RKO (cell line): ENCODE data around the gene KXD1.
"Not testable (repeated sequence)": the region's sequence is repeated elsewhere in the genome, so short reads cannot be mapped to it uniquely, and the experiment has no call there.

Experiments
- DNase-seq: peaks from one replicate; pipeline ENCODE4 v3.0.0-alpha.2; 2016; ENCODE audit warnings: low spot score

KXD1 gene

DNA sequence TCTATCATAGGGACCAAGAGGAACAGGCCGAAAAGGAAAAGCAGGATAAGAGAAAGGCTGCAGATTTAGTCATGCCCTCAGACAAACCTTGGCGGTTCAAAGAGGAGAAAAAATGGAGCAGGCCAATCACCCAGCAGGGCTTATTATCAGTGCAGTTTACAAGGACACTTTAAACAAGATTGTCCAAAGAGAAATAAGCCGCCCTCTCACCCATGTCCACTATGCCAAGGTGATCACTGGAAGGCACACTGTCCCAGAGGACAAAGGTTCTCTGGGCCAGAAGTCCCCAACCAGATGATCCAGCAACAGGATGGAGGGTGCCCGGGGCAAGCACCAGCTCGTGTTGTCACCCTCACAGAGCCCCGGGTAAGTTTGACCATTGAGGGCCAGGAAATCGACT is 22.6 kb downstream of the KXD1 start:
- DNase-seq = no peak

DNA sequence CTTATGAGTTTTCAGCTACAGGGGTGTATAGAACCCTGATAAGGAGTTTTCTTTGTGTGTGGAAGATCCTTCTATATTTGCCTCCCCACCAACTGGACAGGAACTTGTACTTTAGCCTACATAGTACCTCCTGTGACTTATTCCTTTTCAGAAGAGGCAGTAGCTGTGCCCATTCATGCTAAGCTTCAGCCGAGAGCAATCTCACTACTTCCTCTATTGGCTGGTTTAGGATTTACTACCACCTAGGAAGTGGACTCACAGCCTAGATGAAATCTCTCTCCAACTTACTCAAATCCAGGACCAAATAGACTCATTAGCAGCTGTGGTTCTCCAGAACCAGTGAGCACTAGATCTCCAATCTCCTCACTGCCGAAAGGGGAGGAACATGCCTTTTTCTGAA is 28.6 kb downstream of the KXD1 start:
- peak; percentile 44 for DNase-seq

- DNase-seq = no peak
Measured at GRCh38 chr19:18587561-18587960, 29.9 kb downstream of the KXD1 start.

DNA sequence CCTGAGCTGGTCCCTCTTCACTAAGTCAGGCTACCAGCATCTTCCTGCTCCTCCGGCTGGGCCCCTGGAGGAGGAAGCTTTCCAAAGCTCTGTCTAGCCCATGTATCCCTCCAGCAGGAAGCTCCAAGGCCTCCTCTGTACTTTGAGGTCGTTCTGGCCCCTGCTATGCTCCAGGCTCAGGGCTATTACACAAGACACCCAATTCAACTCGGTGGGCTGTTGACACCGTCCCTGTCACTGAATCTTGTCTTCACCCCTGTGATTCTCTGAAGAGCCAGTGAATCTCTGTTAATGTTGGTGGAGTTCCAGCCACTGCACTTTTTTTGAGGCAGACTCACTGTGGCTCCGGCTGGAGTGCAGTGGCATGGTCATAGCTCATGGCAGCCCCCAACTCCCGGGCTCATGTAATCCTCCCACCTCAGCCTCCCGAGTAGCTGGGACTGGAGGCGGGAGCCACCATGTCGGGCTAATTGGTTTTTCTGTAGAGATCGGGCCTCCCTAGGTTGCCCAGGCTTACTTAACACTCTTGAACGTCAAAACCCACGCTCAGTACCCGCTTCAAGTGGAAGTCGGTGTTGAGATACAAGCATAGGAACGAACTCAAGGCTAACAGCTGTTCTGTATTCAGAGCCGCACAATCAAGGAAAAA is 30.4 kb downstream of the KXD1 start:
- no peak for DNase-seq

DNA sequence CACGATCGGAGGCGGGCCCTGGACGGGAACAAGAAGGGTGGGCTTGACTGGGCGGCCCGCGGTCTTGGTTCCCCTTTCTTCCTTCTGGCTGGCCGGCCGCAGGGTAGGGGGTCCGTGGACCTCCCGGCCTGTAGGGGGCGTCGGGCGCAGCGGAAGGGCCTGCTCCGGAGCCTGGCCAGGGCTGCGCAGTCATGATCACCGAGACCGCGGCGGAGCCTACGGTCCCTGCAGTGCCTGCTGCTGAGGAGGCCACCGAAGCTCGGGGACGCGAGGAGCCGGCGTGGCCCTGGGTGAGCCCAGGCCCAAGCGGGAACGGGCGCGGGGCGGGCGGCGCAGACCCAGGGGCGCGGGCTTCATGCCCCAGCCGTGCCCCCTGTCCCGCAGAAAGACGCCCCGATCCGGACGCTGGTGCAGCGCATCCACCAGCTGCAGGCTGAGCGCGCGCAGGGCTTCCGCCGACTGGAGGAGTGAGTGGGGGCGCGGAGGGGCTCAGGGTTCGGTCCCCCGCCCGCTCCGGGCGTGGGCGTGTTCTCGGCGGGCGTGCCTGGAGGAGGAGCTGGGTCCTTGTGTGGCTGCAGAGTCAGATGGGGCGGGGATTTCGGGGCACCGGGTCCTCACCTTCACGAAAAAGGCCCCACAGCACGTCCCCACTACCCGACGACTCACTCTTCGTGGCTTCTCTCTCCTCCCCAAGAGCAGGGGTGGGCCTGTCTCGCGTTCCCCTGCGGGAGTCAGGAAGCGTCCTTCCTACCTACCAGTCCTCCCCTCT is 31.1 kb downstream of the KXD1 start, which contains the start of gene REX1BD:
Gene REX1BD (plus strand): TSS at position 188 of the 769 bp plus-strand sequence. CDS start 4 bp downstream, at position 192.
- DNase-seq = peak; percentile 87

DNA sequence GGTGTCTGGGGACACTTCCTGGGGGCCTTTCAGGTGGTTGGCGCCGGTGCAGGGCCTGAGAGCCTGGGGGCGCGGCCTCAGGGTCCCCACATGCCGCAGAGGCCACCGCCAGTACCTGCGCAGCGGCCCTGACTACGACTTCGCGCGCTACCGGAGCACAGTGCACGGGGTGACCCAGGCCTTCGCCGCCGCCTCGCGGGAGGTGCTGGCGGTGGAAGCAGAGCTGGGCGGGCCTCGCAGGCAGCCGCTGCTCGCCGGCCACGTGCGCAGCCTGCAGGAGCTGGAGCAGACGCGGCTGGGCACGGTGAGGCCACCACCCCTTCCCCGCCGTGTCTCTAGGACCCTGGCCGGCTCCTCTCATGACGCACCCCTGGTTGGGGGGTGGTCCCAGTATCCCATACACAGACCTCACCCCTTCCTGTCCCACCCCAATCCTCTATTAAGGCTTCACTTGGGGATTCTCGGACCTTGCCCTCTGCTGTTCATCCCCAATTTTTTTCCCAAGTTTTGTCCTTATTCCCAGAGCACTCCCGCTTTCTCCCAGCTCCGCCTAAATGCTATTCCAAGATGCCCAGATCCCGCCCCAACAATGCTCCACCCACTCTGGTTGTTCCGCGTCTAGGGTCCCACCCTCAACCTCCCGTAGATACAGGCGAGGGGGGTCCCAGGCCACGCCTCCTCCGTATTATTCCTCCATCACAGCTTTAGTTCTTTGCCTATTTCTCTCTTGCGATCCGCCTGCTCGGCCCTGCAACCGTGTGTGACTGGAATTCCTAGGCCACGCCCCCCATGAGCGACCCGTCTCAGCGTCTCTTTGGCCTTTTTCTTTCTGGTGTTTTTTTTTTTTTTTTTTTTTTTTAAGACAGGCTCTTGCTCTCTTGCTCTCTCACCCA is 32.0 kb downstream of the KXD1 start:
- DNase-seq = peak; percentile 81

DNA sequence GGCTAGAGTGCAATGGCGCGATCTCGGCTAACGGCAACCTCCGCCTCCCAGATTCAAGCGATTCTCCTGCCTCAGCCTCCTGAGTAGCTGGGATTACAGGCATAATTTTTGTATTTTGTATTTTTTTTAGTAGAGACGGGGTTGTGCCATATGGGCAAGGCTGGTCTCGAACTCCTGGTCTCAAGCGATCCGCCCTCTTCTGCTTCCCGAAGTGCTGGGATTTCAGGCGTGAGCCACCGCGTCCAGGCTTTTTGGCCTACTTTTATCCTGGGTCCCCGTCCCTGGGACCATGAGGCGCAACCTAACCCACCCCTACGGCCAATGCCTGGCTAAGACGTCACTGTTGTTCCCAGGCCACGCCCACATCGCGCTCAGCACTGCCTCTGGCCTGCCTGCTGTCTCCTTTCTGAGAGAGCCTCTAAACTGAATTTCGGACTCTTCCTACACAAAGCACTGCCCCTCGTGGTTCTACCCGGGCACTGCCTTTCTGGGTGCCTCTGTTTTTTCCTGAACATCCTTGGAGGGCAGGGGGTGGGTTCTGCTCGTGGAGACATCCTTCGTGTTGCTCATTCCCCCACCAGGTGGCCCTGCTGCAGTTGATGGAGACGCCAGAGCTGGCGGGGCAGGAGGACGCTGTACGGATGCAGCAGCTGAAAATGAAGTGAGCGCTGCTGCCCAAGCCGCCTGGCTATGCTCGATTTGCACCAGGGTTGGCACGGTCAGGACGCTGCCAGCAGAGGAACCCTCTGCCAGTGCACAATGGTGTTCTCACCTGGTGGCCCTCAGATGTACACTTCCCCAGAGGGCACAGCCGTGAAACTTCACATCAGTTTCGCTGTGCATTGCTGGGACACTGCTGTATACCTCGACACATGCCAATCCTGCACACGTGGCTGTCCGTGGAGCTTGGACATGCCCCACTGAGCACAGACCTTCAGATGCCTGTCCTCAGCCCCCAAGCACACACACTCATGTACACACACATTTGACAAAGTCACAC is 32.9 kb downstream of the KXD1 start:
- DNase-seq = peak; percentile 94

DNA sequence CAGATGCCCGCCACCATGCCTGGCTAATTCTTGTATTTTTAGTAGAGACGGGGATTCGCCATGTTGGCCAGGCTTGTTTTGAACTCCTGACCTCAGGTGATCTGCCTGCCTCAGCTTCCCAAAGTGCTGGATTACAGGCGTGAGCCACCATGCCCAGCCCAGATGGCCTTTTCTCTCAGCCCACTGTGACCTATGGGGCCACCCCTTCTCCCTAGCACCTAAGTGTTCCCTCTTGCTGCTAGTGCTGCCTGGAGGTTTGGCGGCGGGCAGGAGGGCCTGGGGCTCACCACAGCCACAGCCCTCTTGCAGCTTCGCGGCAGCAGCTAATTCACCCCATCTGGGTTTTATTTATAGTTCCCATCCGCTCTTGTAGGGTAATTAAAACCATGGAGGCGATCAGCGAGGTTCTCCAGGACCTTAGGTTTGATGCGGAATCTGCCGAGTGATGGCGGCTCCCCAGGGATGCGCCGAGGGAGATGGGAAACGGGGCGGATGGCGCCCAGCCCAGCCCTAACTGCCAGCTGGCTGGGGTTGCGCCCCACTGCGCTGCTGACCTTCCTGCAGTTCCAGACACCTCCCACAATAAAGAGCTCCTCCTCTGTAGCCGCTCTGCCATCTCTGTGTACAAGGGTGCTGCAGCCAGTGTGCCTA is 34.2 kb downstream of the KXD1 start:
- DNase-seq = no peak

- not testable (repeated sequence) for DNase-seq
Measured at GRCh38 chr19:18592732-18593131, 35.1 kb downstream of the KXD1 start.

DNA sequence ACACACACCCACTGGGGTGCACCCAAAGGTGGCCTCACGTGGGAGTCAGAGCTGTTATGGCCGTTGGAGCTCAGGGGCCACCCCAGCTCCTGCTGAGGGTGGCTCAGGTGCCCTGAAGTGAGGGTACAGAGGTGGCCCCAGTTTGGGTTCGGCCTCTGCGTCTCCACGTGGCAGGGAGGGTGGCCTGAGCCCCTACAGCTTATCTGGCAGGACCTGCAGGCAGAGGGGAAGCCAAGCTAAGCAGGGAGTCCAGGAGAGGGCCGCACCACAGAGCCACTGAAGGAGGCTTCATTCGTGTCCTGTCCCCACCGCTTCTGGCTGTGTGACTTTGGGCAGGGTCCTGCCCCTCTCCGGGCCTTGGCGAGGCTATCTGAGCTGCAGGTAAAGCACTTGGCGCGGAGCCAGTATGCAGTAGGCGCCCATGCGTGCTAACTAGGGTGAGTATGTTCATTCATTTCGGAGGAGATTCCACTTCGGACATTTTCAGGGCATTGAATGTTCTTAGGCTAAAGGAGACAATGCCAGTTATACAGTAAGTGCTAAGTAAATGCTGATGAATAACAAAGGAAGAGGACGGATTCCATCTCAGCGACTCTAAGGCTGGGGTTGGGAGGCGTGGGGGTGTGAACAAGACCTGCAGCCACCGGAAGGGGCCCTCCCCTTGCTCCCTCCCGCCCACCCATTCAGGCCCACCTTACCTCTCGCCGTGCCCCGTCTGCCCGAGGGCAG is 35.9 kb downstream of the KXD1 start:
- DNase-seq = peak; percentile 39

GRCh38 chr19:18594096-18594823 is 36.6 kb downstream of the KXD1 start:
- DNase-seq = peak; percentile 79

GRCh38 chr19:18594824-18595373 is 37.2 kb downstream of the KXD1 start:
- no peak for DNase-seq

- DNase-seq = no peak
Measured at GRCh38 chr19:18595475-18595874, 37.8 kb downstream of the KXD1 start.

- no peak for DNase-seq
Measured at GRCh38 chr19:18596752-18597157, 39.1 kb downstream of the KXD1 start.

DNA sequence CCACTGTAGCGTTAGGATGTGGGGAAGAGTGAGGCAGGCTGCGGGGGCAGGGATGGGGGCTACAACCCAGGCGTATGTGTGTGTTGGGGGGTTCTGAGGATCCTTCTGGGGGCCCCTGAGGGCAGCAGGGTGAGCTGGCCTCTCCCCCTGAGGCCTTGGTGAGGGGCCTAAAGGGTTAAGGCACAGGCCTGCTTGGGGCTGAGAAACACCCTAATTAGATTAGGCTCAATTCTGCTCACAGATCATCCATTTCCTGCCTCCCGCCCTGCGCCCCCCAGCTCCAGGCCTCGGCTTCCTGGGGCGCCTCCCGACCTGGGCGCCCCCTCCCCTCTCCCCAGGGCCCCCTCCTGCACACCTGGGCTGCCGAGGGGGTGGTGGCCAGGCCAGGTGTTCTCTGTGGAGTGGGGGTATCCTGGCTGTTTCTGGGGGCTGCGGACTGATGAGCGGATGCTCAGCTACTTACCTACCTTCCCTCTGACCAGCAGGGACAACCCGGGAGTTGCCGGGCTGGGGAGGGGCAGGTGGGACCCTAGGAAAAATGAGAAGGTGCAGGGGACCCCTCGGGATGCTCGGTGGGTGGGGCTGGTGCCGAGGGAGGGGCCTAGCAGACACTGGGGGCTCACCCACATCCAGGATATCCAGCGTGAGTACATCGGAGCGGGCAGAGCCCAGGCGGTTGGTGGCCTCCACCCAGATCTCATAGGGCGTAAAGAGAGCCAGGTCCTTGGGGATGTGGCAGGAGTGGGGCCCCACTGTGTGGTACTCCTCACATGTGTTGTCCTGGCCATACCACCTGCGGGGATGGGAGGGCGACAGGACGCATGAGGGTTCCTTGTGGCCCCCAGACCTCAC is 40.4 kb downstream of the KXD1 start:
- DNase-seq = no peak

GRCh38 chr19:18599485-18599884 is 41.8 kb downstream of the KXD1 start:
- DNase-seq = no peak

DNA sequence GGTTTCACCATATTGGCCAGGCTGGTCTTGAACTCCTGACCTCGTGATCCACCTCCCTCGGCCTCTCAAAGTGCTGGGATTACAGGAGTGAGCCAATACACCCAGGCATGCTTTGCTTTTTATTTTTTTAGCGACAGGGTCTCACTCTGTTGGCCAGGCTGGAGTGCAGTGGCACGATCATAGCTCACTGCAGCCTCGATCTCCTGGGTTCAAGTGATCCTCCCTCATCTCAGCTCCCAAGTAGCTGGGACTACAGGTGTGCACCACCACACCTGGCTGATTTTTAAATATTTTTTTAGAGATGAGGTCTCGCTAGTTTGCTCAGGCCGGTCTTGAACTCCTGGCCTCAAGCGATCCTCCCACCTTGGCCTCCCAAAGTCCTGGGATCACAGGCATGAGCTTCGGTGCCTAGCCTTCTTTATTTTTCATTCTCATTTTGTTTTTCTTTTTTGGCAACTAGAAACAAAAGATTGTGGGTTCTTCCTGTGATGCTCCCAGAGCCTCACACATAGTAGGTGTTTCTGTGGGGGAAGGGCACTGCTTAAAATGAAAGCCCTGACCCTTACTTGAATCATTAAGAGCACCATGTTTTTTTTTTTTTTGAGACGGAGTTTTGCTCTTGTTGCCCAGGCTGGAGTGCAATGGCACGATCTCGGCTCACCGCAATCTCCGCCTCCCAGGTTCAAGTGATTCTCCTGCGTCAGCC is 43.2 kb downstream of the KXD1 start:
- not testable (repeated sequence) for DNase-seq
